ENCODE data around the gene WEE1. TPM values are rescaled to one million over a fixed set of nuclear protein-coding genes. Genes with fewer than 3 reads are reported as not detected.
A peak's percentile ranks its signal among the peaks of the same experiment; 100 is the strongest.
"Not testable (repeated sequence)": the region's sequence is repeated elsewhere in the genome, so short reads cannot be mapped to it uniquely, and the experiment has no call there.

WEE1 gene
- total and polyA plus RNA-seq, 8 donors, result 2.6 to 10.7 (median 6.2) TPM

GRCh38 chr11:9600644-9601036 is 27.2 kb downstream of the WEE1 start:
- 82 to 86% methylated on average over 4 of the region's 4 CpGs for WGBS, 2 donors
- FAIRE-seq (no peak), DNase-seq (no peak), ATAC-seq (peak in 1 of 4 donors; percentile 52)
- H3K4me3 ChIP-seq, result no peak overlapping the region
- no peaks in the 10 kb centered on the region for H3K4me1 ChIP-seq
- H3K27me3 ChIP-seq, result no peaks in the 10 kb centered on the region
- intact Hi-C loops (cut with DNase I), result no loop called here
- H3K27ac ChIP-seq, result peak overlapping the region in 1 of 4 donors; percentile 20
- no peak for TF ChIP-seq CTCF (IDR thresholded peaks at IDR 0.05)
- no peaks in the 10 kb centered on the region for H3K36me3 ChIP-seq
- no peaks in the 10 kb centered on the region for H3K9me3 ChIP-seq

- Histone ChIP-seq H3K27ac (peak overlapping the region in 1 of 4 donors; percentile 20), H3K9me3 (no peaks in the 10 kb centered on the region), H3K36me3 (no peaks in the 10 kb centered on the region), H3K27me3 (no peaks in the 10 kb centered on the region), H3K4me3 (no peak overlapping the region), H3K4me1 (no peaks in the 10 kb centered on the region)
- ATAC-seq (peak in 2 of 4 donors; percentile 67 to 71), DNase-seq (no peak), FAIRE-seq (no peak)
- no peak for TF ChIP-seq CTCF (IDR thresholded peaks at IDR 0.05)
- intact Hi-C loops (cut with DNase I), result no loop called here
- 68% methylated on average over 7 of the region's 7 CpGs for WGBS, 2 donors
Observed at GRCh38 chr11:9601037-9601875, 27.8 kb downstream of the WEE1 start.

- no peak for FAIRE-seq
- H3K36me3 ChIP-seq, result no peaks in the 10 kb centered on the region
- H3K27ac ChIP-seq, result no peak overlapping the region
- no peak for ATAC-seq
- 66 to 74% methylated on average over 5 of the region's 5 CpGs for WGBS, 2 donors
- H3K4me1 ChIP-seq, result no peaks in the 10 kb centered on the region
- no peaks in the 10 kb centered on the region for H3K9me3 ChIP-seq
- no peak for TF ChIP-seq CTCF (IDR thresholded peaks at IDR 0.05)
- no peaks in the 10 kb centered on the region for H3K27me3 ChIP-seq
- no peak overlapping the region for H3K4me3 ChIP-seq
- DNase-seq, result no peak
- intact Hi-C loops (cut with DNase I), result no loop called here
Observed at GRCh38 chr11:9601876-9602199, 28.4 kb downstream of the WEE1 start.

- ATAC-seq; H3K9me3 ChIP-seq; H3K4me1 ChIP-seq; H3K27me3 ChIP-seq; FAIRE-seq; H3K27ac ChIP-seq; intact Hi-C loops (cut with DNase I); H3K4me3 ChIP-seq; H3K36me3 ChIP-seq; DNase-seq: not testable (repeated sequence)
- WGBS, 2 donors, result 86 to 89% methylated on average over 14 of the region's 14 CpGs
Observed at GRCh38 chr11:9603214-9603613, 29.7 kb downstream of the WEE1 start.

GRCh38 chr11:9604134-9604533 is 30.7 kb downstream of the WEE1 start:
- no peak for TF ChIP-seq CTCF (IDR thresholded peaks at IDR 0.05)
- intact Hi-C loops (cut with DNase I), result no loop called here
- WGBS, 2 donors, result 83 to 91% methylated on average over 6 of the region's 6 CpGs
- FAIRE-seq, result no peak
- DNase-seq, result no peak
- H3K36me3 ChIP-seq, result no peaks in the 10 kb centered on the region
- ATAC-seq, result no peak
- no peak overlapping the region for H3K27ac ChIP-seq
- H3K27me3 ChIP-seq, result no peaks in the 10 kb centered on the region
- H3K4me3 ChIP-seq, result no peak overlapping the region
- H3K9me3 ChIP-seq, result no peaks in the 10 kb centered on the region
- H3K4me1 ChIP-seq, result no peaks in the 10 kb centered on the region
